ENCODE results near the gene EXOC2. TPM values are rescaled to one million over a fixed set of nuclear protein-coding genes. Genes with fewer than 3 reads are reported as not detected.

The EXOC2 gene
- total RNA-seq, 1 donor from 2014 or later, result 22.9 TPM

- DNase-seq (ENCODE audit: extremely low spot score, unreplicated experiment), result no peak
- peaks cover 12% of the 10 kb centered on the region for H3K27me3 Mint-ChIP-seq
- H3K9me3 Mint-ChIP-seq, result peaks cover 5% of the 10 kb centered on the region
- no peak for TF ChIP-seq CTCF (conservative IDR thresholded peaks at IDR 0.05)
- H3K36me3 Mint-ChIP-seq, result no peaks in the 10 kb centered on the region
- H3K4me1 Mint-ChIP-seq (ENCODE audit: unreplicated experiment), result no peaks in the 10 kb centered on the region
- no peak overlapping the region for H3K4me3 Mint-ChIP-seq
- no peak overlapping the region for H3K27ac Mint-ChIP-seq
Observed at GRCh38 chr6:447381-448165, 245.4 kb downstream of the EXOC2 start.

DNA sequence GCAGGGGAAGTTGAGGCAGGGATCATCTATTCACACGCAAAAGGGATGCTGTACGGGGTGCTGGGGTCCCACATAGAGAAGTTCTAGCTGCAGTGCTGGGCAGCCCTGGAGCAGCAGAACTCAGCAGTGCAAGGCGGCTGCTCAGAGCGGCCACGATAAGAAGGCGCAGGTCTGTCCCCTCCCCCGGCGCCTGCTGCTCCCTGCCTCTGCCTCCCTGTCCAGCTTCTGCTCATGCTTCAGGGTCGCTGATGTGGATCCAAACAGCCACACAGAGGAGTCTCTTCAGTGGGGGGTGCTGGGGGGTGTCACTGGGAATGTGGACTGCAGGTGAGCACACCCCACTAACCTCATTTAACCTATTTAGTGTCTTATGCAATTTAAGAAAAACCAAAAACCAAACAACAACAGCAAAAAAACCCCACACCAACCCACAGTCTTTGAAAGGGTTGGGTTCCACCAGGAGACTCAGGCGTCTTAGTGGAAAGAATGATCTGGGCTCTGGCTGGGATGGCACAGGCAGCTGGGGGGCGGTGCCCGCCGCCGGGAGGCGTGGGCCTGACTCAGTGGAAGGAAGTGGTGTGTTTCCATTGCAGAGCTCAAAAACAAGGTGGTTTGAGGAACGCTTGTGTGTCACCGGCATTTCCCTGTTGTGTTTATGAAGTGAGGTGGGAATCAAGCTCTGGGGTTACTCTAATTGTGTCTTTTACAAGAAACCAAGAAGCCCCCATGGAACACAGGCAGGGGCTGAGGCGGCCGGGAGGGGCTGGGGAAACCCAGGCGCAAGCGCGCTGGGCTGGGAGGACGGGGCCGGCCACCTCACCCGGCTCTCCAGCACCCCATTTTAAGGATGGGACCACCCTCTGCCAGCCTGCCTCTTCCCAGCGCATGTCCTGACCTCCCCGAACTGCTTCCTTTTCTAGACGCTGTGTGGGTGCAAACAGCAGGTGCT lies 246.2 kb downstream of the EXOC2 start:
- peaks cover 17% of the 10 kb centered on the region for H3K27me3 Mint-ChIP-seq
- TF ChIP-seq CTCF (conservative IDR thresholded peaks at IDR 0.05), result no peak
- H3K36me3 Mint-ChIP-seq, result no peaks in the 10 kb centered on the region
- H3K4me1 Mint-ChIP-seq (ENCODE audit: unreplicated experiment), result no peaks in the 10 kb centered on the region
- no peak overlapping the region for H3K27ac Mint-ChIP-seq
- no peak overlapping the region for H3K4me3 Mint-ChIP-seq
- DNase-seq (ENCODE audit: extremely low spot score, unreplicated experiment), result no peak
- H3K9me3 Mint-ChIP-seq, result peaks cover 5% of the 10 kb centered on the region

GRCh38 chr6:445571-446417 lies 247.1 kb downstream of the EXOC2 start:
- H3K9me3 Mint-ChIP-seq, result peaks cover 5% of the 10 kb centered on the region
- no peak overlapping the region for H3K4me3 Mint-ChIP-seq
- no peaks in the 10 kb centered on the region for H3K36me3 Mint-ChIP-seq
- no peak overlapping the region for H3K27ac Mint-ChIP-seq
- no peak for TF ChIP-seq CTCF (conservative IDR thresholded peaks at IDR 0.05)
- peaks cover 17% of the 10 kb centered on the region for H3K27me3 Mint-ChIP-seq
- no peak for DNase-seq (ENCODE audit: extremely low spot score, unreplicated experiment)
- no peaks in the 10 kb centered on the region for H3K4me1 Mint-ChIP-seq (ENCODE audit: unreplicated experiment)

DNA sequence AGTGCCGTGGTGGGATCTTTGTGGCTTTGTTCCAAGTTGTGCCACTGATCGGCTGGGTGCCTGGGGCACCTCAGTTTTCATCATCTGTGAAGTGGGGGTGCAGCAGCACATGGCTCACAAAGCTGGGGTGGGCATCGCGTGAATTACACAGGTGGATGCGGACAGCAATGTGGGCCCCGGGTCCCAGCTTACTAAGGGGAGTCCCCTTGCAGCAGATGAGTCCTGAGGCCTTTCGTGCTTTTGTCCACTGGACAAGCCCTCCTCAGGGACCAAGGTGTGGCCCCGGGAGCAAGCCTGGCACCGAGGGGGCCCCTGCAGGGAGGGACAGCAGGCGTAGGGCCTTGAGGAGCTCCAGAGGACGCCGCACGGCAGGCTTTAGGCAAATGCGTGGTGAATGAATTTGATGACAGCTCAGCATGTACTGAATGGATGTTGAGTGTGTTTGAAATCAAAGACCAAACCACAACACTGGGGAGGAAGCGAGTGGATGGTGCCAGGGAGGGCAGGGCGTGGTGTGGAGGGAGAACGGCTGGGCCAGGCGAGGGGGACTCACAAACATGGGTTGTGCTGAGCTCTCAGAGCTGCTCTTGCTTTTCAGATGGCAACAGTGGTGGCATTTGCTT lies 248.2 kb downstream of the EXOC2 start:
- DNase-seq (ENCODE audit: extremely low spot score, unreplicated experiment), result no peak

More for the DNA sequence above, 248.2 kb downstream of the EXOC2 start:
- Mint-ChIP-seq H3K9me3 (peaks cover 5% of the 10 kb centered on the region), H3K4me3 (no peak overlapping the region), H3K27ac (no peak overlapping the region), H3K36me3 (no peaks in the 10 kb centered on the region), H3K27me3 (peaks cover 18% of the 10 kb centered on the region), H3K4me1 (ENCODE audit: unreplicated experiment) (no peaks in the 10 kb centered on the region)
- no peak for TF ChIP-seq CTCF (conservative IDR thresholded peaks at IDR 0.05)
